A673 (cell line): Measurements from ENCODE around the gene CMYA5. TPM values are rescaled to one million over a fixed set of nuclear protein-coding genes. Genes with fewer than 3 reads are reported as not detected.

Source experiments
- BruUV-seq: library from RNA; stranded (reverse); fragments of 400-500 nt; replicated peaks from 2 replicates; lab custom pipeline; 2021; lab: Mats Ljungman, UMichigan
- CTCF ChIA-PET: fragments of 300-600 bp; sonication (Branson Sonifier 250); formaldehyde crosslinking; loops from one replicate; lab custom pipeline; 2022; ENCODE audit warnings: antibody characterized with exemption; lab: Charles Lee
- POLR2A ChIA-PET: fragments of 300-600 bp; sonication (Branson Sonifier 250); formaldehyde crosslinking; loops from one replicate; lab custom pipeline; 2022; ENCODE audit warnings: antibody characterized with exemption; ENCODE audit not compliant: low non-redundant PET; lab: Charles Lee
- DNase-seq: peaks from one replicate; pipeline ENCODE4 v3.0.0-alpha.2; 2015; ENCODE audit warnings: low spot score
- H3K27ac ChIP-seq: fragments of 200-600 bp; sonication (generic); 2 replicates; pipeline ENCODE4 v1.5.1; 2016; ENCODE audit warnings: mixed run types, low read depth, mild to moderate bottlenecking, mixed read lengths, antibody characterized with exemption, low read length; ENCODE audit not compliant: poor library complexity, severe bottlenecking
- H3K27me3 ChIP-seq: fragments of 200-600 bp; sonication (generic); replicated peaks from 2 replicates; pipeline ENCODE4 v1.6.1; 2017; ENCODE audit warnings: mixed run types, low read depth, mild to moderate bottlenecking, mixed read lengths, antibody characterized with exemption, low read length; ENCODE audit not compliant: insufficient read depth, poor library complexity
- H3K36me3 ChIP-seq: fragments of 200-600 bp; sonication (generic); 2 replicates; pipeline ENCODE4 v1.6.1; 2016; ENCODE audit warnings: mixed run types, mild to moderate bottlenecking, mixed read lengths, antibody characterized with exemption, low read length; ENCODE audit not compliant: insufficient read depth, poor library complexity, severe bottlenecking
- H3K4me1 ChIP-seq: fragments of 200-600 bp; sonication (generic); 2 replicates; pipeline ENCODE4 v1.6.1; 2017; ENCODE audit warnings: mixed run types, mild to moderate bottlenecking, mixed read lengths, antibody characterized with exemption, low read length; ENCODE audit not compliant: insufficient read depth, poor library complexity, severe bottlenecking
- H3K4me3 ChIP-seq: fragments of 200-600 bp; sonication (generic); 2 replicates; pipeline ENCODE4 v1.5.1; 2016; ENCODE audit warnings: low read depth, mixed run types, mild to moderate bottlenecking, mixed read lengths, low read length; ENCODE audit not compliant: poor library complexity, severe bottlenecking
- H3K9me3 ChIP-seq: fragments of 200-600 bp; sonication (generic); 2 replicates; pipeline ENCODE4 v1.6.1; 2016; ENCODE audit warnings: mixed run types, low read depth, mild to moderate bottlenecking, mixed read lengths, antibody characterized with exemption, low read length; ENCODE audit not compliant: poor library complexity, severe bottlenecking
- EZH2 ChIP-seq: fragments of 200-600 bp; sonication (generic); IDR thresholded peaks from 2 replicates; pipeline ENCODE4 v1.6.1; 2017; ENCODE audit warnings: borderline replicate concordance, low read depth, mild to moderate bottlenecking, mixed read lengths, antibody characterized with exemption, low read length; ENCODE audit not compliant: poor library complexity, severe bottlenecking
- intact Hi-C: fragments of 100-400 bp; cut with micrococcal nuclease; formaldehyde crosslinking; loops from one replicate; pipeline ENCODE4 v1.10.0; 2022; ENCODE audit not compliant: unreplicated experiment
- total RNA-seq: library from RNA; stranded (reverse); gene quantifications from 2 replicates; pipeline ENCODE4 v1.2.3, GENCODE V29; 2021
- TF ChIP-seq, protein P1 (sequence below): fragments of 300-800, 200-600 bp; sonication (generic); conservative IDR thresholded peaks from 2 replicates; pipeline ENCODE4 v1.5.1; 2017; ENCODE audit warnings: low read depth, mild to moderate bottlenecking, antibody characterized with exemption, low read length, moderate library complexity, mixed read lengths

The CMYA5 gene
- total RNA-seq, 1 experiment from 2014 or later: 0.41 TPM

DNA sequence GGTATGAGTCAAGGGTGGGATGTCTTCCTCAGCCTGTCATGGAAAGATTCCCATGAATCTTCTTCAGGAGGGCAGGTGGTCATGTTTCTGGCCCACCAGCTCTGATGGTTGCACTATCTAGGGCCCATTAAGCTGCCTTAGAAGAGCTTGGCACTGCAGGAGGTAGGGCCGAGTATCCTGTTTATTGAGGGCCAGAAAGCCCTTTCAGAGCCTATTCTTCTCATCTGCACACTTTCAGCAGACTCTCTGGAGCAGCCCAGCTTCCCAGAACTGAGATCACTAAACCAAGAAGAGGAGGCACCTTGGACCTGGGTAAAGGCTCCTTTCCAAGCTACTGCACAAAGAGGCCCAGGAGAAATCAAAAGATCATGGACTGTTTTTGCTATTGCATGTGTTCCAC is 154.9 kb downstream of the CMYA5 start:
- H3K9me3 ChIP-seq: no peaks in the 10 kb centered on the region
- BruUV-seq: no TSS peak
- no peaks in the 10 kb centered on the region for H3K36me3 ChIP-seq
- TF ChIP-seq, protein P1, sequence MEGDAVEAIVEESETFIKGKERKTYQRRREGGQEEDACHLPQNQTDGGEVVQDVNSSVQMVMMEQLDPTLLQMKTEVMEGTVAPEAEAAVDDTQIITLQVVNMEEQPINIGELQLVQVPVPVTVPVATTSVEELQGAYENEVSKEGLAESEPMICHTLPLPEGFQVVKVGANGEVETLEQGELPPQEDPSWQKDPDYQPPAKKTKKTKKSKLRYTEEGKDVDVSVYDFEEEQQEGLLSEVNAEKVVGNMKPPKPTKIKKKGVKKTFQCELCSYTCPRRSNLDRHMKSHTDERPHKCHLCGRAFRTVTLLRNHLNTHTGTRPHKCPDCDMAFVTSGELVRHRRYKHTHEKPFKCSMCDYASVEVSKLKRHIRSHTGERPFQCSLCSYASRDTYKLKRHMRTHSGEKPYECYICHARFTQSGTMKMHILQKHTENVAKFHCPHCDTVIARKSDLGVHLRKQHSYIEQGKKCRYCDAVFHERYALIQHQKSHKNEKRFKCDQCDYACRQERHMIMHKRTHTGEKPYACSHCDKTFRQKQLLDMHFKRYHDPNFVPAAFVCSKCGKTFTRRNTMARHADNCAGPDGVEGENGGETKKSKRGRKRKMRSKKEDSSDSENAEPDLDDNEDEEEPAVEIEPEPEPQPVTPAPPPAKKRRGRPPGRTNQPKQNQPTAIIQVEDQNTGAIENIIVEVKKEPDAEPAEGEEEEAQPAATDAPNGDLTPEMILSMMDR: no peak
- TF ChIP-seq EZH2: no peak
- no peak overlapping the region for H3K27ac ChIP-seq
- no peak overlapping the region for H3K4me3 ChIP-seq
- H3K27me3 ChIP-seq: no peaks in the 10 kb centered on the region
- POLR2A ChIA-PET: no interaction called here
- no peaks in the 10 kb centered on the region for H3K4me1 ChIP-seq
- CTCF ChIA-PET: no interaction called here
- intact Hi-C loops: no loop called here
- DNase-seq: no peak

DNA sequence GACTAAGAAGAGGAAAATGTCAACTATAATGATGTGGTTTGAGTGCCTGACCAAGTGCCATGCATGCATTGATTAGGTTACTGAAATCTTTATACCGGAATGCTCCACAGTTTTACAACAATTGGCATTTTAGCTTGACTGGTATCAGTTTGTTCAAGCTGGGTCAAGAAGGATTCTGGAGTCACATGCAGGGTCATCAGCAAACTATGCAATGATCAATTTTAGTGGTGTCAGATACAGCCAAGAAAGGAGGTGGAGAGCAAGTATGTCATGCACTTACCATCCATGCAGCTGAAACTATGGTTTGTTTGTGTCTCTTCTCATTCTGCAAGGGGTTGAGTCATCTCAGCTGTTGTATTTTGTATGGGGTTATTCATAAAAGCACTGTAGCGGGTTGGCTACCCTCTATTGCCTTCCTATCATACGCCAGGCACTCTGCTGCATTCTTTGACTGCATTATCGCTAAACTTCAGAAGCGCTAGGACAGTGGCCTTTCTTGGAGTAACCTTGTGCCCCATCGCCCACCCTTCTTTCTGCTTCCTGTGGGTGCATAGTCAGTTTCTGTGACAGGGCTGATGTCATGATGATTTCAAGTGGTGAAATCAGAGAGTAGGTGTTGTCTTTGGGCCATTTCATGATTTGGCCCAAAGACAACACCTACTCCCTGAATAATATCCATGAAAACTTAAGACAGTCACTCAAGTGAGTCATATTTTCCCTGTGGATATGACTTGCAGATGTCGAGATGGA is 156.0 kb downstream of the CMYA5 start:
- Histone ChIP-seq H3K4me3 (no peak overlapping the region), H3K4me1 (no peaks in the 10 kb centered on the region), H3K36me3 (no peaks in the 10 kb centered on the region), H3K27me3 (no peaks in the 10 kb centered on the region), H3K9me3 (no peaks in the 10 kb centered on the region), H3K27ac (no peak overlapping the region)
- intact Hi-C loops: no loop called here
- no TSS peak for BruUV-seq
- ChIA-PET POLR2A (no interaction called here), CTCF (no interaction called here)
- TF ChIP-seq, protein P1: no peak
- no peak for TF ChIP-seq EZH2
- no peak for DNase-seq

DNA sequence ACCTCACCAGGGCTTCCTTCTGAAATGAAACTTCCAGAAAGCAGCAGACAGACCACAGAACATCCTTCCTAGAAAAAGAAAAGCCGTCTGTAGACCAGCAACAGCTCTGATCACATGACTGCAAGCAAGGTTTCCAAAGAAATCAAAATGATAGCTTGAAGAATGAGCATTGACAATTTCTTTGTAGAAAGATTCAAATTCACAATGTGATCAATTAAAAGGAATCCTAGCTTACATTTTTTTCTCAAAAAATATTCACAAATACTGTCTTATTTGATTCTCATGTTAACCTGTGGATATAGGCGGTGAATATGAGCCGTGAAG is 156.5 kb downstream of the CMYA5 start:
- Histone ChIP-seq H3K9me3 (no peaks in the 10 kb centered on the region), H3K36me3 (no peaks in the 10 kb centered on the region), H3K4me1 (no peaks in the 10 kb centered on the region), H3K27ac (no peak overlapping the region), H3K4me3 (no peak overlapping the region), H3K27me3 (no peaks in the 10 kb centered on the region)
- intact Hi-C loops: no loop called here
- TF ChIP-seq EZH2: no peak
- TF ChIP-seq, protein P1: no peak
- CTCF ChIA-PET: no interaction called here
- POLR2A ChIA-PET: no interaction called here
- BruUV-seq: no TSS peak
- no peak for DNase-seq
